NCI-H82 treated with DMSO at 0.1 percent for 48 hours (cell line): ENCODE results near the gene RAB33B.

Source experiments
- DNase-seq: peaks from one replicate; lab custom pipeline; 2025; ENCODE audit not compliant: unreplicated experiment; lab: John Stamatoyannopoulos, UW

The RAB33B gene

GRCh38 chr4:139503622-139504166, 49.8 kb downstream of the RAB33B start:
- DNase-seq = no peak

GRCh38 chr4:139506774-139507173, 52.9 kb downstream of the RAB33B start:
- DNase-seq = no peak

DNA sequence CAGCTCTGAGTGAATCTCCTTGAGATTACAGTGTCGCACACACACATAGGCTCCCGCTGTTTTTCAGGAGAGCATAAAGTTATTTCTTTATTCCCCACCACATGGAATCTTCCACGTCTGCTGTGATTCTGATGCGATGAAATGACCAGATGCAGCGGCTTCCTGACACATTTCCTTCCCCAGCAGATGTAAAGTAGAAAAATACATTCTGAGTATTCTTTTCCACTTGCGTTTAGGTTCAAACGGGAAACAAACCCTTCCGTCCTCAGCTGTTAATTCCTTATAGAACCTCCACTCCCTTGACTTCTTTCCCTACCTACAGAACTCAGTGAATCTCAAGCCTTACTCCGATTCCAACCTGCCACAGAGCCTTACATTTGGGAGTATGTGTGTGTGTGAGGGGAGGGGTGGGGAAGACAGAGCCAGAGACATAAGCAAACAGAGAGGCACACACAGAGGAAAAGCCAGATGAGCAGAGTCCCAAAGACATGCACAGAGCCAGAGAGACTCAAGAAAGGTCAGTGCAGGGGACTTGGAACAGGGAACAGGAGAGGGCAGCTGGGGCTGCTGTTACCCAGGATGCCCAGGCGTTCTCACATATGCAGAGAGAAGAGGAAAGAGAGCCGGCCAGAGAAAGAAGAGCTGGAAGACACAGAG, 54.8 kb downstream of the RAB33B start:
- DNase-seq = no peak

- no peak for DNase-seq
These were observed 55.9 kb downstream of the RAB33B start for GRCh38 chr4:139509727-139510410.

DNA sequence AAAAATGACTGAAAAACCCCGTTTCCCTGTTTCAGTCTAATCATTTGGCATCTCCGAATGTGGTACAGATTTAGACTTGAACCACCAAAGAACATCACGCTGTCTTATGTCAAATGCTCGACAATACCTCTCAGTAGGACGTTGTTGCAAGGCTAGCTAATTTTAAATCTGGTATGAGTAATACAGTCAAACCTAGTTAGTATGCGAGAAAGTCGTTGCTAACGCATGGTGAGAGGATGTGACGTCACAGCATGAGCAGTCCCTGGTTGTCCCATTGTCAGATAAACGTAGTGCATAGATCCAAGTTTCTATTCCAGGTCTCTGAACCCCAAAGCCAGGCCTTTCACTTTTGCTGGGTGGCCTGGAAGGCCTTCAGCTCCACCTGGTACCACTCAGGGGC, 57.4 kb downstream of the RAB33B start:
- no peak for DNase-seq

GRCh38 chr4:139514382-139515059, 60.6 kb downstream of the RAB33B start:
- no peak for DNase-seq

DNA sequence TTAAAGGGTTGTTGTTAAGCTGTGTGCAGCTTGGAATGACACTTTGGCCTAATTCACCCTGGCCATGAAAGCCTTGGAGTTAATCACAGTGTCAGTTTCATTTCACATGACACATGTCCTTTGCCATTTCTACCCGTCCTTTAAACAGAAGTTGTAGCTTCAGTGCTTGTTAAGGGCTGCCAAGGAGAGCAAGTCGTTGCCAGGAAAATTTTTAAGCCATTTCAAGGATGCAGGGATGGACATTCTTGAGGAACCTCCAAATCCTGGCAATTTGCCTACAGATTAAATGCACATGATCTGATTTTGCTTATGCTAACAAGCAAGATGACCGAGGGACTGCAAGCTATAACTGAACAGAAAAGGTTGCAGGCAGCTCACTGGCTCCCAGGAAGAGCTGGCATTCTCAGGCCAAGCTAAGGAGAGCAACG, 61.6 kb downstream of the RAB33B start:
- no peak for DNase-seq

GRCh38 chr4:139521754-139522401, 68.0 kb downstream of the RAB33B start:
- no peak for DNase-seq

DNA sequence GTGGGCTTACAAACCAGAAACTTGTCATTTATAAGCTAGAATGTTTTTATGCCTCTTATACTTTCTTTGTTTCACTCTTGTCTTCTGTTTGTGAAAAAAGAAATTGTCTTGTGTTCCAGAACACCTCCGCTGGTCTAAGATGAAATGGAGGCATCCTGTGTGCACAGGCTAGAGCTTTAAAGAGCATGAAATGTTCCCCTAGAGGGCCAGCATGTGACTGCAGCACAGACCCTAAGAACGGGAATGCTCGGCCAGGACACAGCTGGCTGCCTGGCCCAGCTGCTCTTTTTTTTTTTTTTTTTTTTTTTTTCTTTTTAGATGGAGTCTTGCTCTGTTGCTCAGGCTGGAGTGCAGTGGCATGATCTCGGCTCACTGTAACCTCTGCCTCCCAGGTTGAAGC, 68.5 kb downstream of the RAB33B start:
- DNase-seq = no peak

DNA sequence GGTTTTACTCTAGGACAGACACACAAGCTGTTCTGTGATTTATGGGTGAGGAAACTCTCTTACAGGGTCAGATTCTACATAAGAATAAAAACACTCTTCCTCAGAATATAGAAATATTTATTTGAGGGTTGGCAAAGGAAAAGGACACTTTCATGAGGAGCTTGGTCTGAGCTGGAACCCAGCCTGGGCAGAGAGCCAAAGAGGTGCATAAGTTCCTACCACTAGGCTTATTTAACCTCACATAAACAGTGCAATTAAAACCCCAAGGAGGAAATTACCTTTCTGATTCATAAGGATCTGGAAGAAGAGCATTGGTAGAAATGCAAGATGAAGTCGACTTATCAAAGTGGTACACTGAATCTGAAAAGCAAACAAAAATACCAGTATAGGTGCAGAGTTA, 69.2 kb downstream of the RAB33B start:
- DNase-seq = peak; percentile 19

GRCh38 chr4:139524062-139524631, 70.2 kb downstream of the RAB33B start:
- DNase-seq = peak; percentile 77

GRCh38 chr4:139525414-139525813, 71.5 kb downstream of the RAB33B start:
- DNase-seq = no peak
